ENCODE measurements around the gene HAPSTR1.

DNA sequence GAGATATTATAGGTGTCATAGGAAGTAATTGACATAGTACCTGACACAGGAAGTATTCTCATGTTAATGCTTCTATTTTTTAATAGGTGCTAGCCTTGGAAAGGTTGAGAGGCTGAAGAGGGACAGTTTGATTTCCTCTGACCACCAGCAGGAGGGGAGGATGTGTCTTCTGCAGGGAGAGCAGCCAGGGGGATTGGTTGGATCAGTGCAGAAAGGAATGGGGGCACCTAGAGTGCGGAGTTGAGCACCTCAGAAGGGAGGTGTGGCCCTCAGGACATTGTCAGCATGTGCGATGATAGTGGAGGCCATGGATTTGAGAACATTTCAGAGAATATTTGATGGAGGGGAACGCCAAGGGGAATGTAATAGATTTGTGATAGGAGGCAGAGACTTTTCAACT, 23.4 kb downstream of the HAPSTR1 start:
- TF ChIP-seq, protein P1, sequence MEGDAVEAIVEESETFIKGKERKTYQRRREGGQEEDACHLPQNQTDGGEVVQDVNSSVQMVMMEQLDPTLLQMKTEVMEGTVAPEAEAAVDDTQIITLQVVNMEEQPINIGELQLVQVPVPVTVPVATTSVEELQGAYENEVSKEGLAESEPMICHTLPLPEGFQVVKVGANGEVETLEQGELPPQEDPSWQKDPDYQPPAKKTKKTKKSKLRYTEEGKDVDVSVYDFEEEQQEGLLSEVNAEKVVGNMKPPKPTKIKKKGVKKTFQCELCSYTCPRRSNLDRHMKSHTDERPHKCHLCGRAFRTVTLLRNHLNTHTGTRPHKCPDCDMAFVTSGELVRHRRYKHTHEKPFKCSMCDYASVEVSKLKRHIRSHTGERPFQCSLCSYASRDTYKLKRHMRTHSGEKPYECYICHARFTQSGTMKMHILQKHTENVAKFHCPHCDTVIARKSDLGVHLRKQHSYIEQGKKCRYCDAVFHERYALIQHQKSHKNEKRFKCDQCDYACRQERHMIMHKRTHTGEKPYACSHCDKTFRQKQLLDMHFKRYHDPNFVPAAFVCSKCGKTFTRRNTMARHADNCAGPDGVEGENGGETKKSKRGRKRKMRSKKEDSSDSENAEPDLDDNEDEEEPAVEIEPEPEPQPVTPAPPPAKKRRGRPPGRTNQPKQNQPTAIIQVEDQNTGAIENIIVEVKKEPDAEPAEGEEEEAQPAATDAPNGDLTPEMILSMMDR (conservative IDR thresholded peaks at IDR 0.05) = no peak
- TF ChIP-seq ZFX (IDR thresholded peaks at IDR 0.05) = no peak

All from C4-2B (cell line).